Spleen (tissue), 11 donors: ENCODE measurements around the gene HYAL1. TPM values are rescaled to one million over a fixed set of nuclear protein-coding genes. Genes with fewer than 3 reads are reported as not detected.

ENCODE experiments used
- DNase-seq: peaks from one replicate; pipeline ENCODE4 v3.0.0-alpha.2; 2020
- H3K27ac ChIP-seq, 8 donors: fragments of 200-600 bp; sonication (generic) in 7 of 8; 1 replicate in 4 of 8; 2 replicates in 4 of 8; pipeline versions ENCODE4 v1.5.0 to v1.8.0; 2016 to 2021; ENCODE audit warnings: inconsistent platforms in 4 of 8, mild to moderate bottlenecking in 4 of 8, moderate library complexity in 1 of 8
- H3K27me3 ChIP-seq, 7 donors: fragments of 200-600 bp; sonication (generic) in 6 of 7; replicated peaks in 1 of 7; 1 replicate in 4 of 7; 2 replicates in 3 of 7; pipeline versions ENCODE4 v1.5.0 to v1.8.0; 2016 to 2021; ENCODE audit warnings: inconsistent platforms in 3 of 7, mild to moderate bottlenecking in 1 of 7
- H3K36me3 ChIP-seq, 6 donors: fragments of 200-600 bp; sonication (generic) in 5 of 6; 1 replicate in 4 of 6; 2 replicates in 2 of 6; pipeline versions ENCODE4 v1.5.0 to v1.8.0; 2016 to 2021; ENCODE audit warnings: inconsistent platforms in 2 of 6
- H3K4me1 ChIP-seq, 6 donors: fragments of 200-600 bp; sonication (generic) in 5 of 6; 1 replicate in 3 of 6; 2 replicates in 3 of 6; pipeline versions ENCODE4 v1.5.0 to v1.8.0; 2016 to 2021; ENCODE audit warnings: inconsistent platforms in 3 of 6
- H3K4me3 ChIP-seq, 8 donors: fragments of 200-600 bp; sonication (generic) in 7 of 8; 1 replicate in 4 of 8; 2 replicates in 4 of 8; pipeline versions ENCODE4 v1.5.0 to v1.8.0; 2016 to 2021; ENCODE audit warnings: inconsistent platforms in 4 of 8, mild to moderate bottlenecking in 4 of 8, moderate library complexity in 2 of 8
- H3K9me3 ChIP-seq, 8 donors: fragments of 200-600 bp; sonication (generic) in 7 of 8; 1 replicate in 4 of 8; 2 replicates in 4 of 8; pipeline versions ENCODE4 v1.5.0 to v1.8.0; 2016 to 2021; ENCODE audit warnings: inconsistent platforms in 4 of 8
- CTCF ChIP-seq, 11 experiments: fragments of 200-600 bp in 7 of 11; fragments of 450-650 bp in 4 of 11; sonication (generic) in 4 of 11; IDR thresholded peaks in 8 of 11; conservative IDR thresholded peaks in 3 of 11; 1 replicate in 7 of 11; 2 replicates in 4 of 11; pipeline versions ENCODE4 v1.4.0 to v1.8.0; 2016 to 2021; ENCODE audit warnings: antibody characterized with exemption in 11 of 11, inconsistent platforms in 4 of 11, mild to moderate bottlenecking in 1 of 11
- POLR2A ChIP-seq, 3 donors: fragments of 450-650 bp; IDR thresholded peaks; one replicate each; pipeline ENCODE4 v1.5.1; 2017; ENCODE audit warnings: antibody characterized with exemption in 3 of 3, mild to moderate bottlenecking in 1 of 3
- POLR2AphosphoS5 ChIP-seq, 3 donors: sonication (generic); formaldehyde crosslinking; IDR thresholded peaks; one replicate each; pipeline ENCODE4 v1.5.1; 2017; ENCODE audit warnings: antibody characterized with exemption in 3 of 3
- WGBS, 5 donors: extraction: QIAGEN DNeasy Blood & Tissue Kit in 3 of 5; methylation state at CpG; one replicate each; pipeline versions ENCODE4 v1.1.5 to v1.1.7; 2013 to 2018; 5-methylcytosine and 5-hydroxymethylcytosine counted together
- intact Hi-C: fragments of 100-400 bp; cut with DNase I; formaldehyde crosslinking; loops from one replicate; pipeline ENCODE4 v1.15.0; 2023; ENCODE audit warnings: low total_unique reads
- polyA plus RNA-seq, 3 donors: library from polyadenylated mRNA; stranded (reverse); fragments of 200-250 nt; gene quantifications; one replicate each; pipeline ENCODE4 v1.2.1, GENCODE V29; 2013
- total RNA-seq, 7 donors: library from RNA; depleted of rRNA in 3 of 7; stranded (reverse); fragments of >200 nt in 3 of 7; fragmentation: NEBNext Ultra II Directional in 4 of 7; extraction: Animal tissue kit (Norgen Biotek cat#: 25700) in 4 of 7; gene quantifications; one replicate each; pipeline versions ENCODE4 v1.1.0 to v1.2.1, GENCODE V29; 2016 to 2021
- donor health status: healthy with polysubstance abuse.
- donor health status: DM: no; HTN: no; CAD: no; lungs with moderate emphysema.
- donor health status: DM: no; HTN: no; CAD: no.
- donor health status: Bipolar disorder and iron deficiency.
- donor health status: healthy.
- donor health status: DM: no; HTN: no; CAD: no.
- donor health status: DM: yes; HTN: yes; CAD: no.

The HYAL1 gene
- total and polyA plus RNA-seq, 10 donors: 18.2 to 172 (median 97.8) TPM

GRCh38 chr3:50298836-50299637 lies 4.3 kb downstream of the HYAL1 start, which contains the start of the genes HYAL3 and NAA80:
Gene HYAL3, minus strand, starts transcription at chr3:50299405. Its CDS starts 3,803 bp downstream, at chr3:50295602.
Gene NAA80, minus strand, starts transcription at chr3:50299405. Its CDS starts 1,942 bp downstream, at chr3:50297463.
- Histone ChIP-seq H3K9me3 (no peaks in the 10 kb centered on the region), H3K4me3 (peak within 1 kb of the TSS; percentile 47 to 90 (median 60)), H3K27me3 (no peaks in the 10 kb centered on the region), H3K4me1 (peaks cover 18 to 65% (median 42%) of the 10 kb centered on the region in 6 donors), H3K36me3 (peaks cover 0 to 10% (median 0%) of the 10 kb centered on the region in 6 donors), H3K27ac (peak within 1 kb of the TSS; percentile 84 to 98 (median 94))
- peak; percentile 100 for DNase-seq
- intact Hi-C loops: no loop called here
- 0 to 1% (median 0%) methylated on average over 21 to 61 of the region's 61 CpGs for WGBS, 5 donors
- TF ChIP-seq POLR2A (IDR thresholded peaks at IDR 0.05): peak; percentile 69 to 91 (median 72)
- TF ChIP-seq CTCF (IDR thresholded peaks at IDR 0.05 in 8 of 11, conservative IDR thresholded peaks at IDR 0.05 in 3 of 11): peak; percentile 38 to 80 (median 70)
- TF ChIP-seq POLR2AphosphoS5 (IDR thresholded peaks at IDR 0.05): peak; percentile 97 to 99 (median 98)

- Histone ChIP-seq H3K27ac (peak overlapping the region; percentile 84 to 98 (median 94)), H3K36me3 (peaks cover 0 to 10% (median 0%) of the 10 kb centered on the region in 6 donors), H3K4me3 (peak overlapping the region; percentile 47 to 90 (median 60)), H3K9me3 (no peaks in the 10 kb centered on the region), H3K4me1 (peaks cover 19 to 60% (median 41%) of the 10 kb centered on the region in 6 donors), H3K27me3 (no peaks in the 10 kb centered on the region)
- DNase-seq: peak; percentile 87
- WGBS, 5 donors: 22 to 42% (median 32%) methylated on average over 9 of the region's 9 CpGs
- no peak for TF ChIP-seq CTCF (IDR thresholded peaks at IDR 0.05 in 8 of 11, conservative IDR thresholded peaks at IDR 0.05 in 3 of 11)
- TF ChIP-seq POLR2A (IDR thresholded peaks at IDR 0.05): no peak
- no peak for TF ChIP-seq POLR2AphosphoS5 (IDR thresholded peaks at IDR 0.05)
- intact Hi-C loops: no loop called here
Observed at GRCh38 chr3:50297896-50298725, 5.3 kb downstream of the HYAL1 start.

- TF ChIP-seq POLR2AphosphoS5 (IDR thresholded peaks at IDR 0.05): no peak
- TF ChIP-seq POLR2A (IDR thresholded peaks at IDR 0.05): no peak
- TF ChIP-seq CTCF (IDR thresholded peaks at IDR 0.05 in 8 of 11, conservative IDR thresholded peaks at IDR 0.05 in 3 of 11): no peak
- peak; percentile 81 for DNase-seq
- peak overlapping the region in 4 of 8 donors; percentile 90 to 98 (median 96) for H3K27ac ChIP-seq
- intact Hi-C loops: no loop called here
- H3K4me1 ChIP-seq: peaks cover 23 to 61% (median 44%) of the 10 kb centered on the region in 6 donors
- 80 to 93% (median 85%) methylated on average over 1 to 2 of the region's 2 CpGs; no CpG with 5 or more reads in 1 of the 5 donors for WGBS, 5 donors
- H3K27me3 ChIP-seq: no peaks in the 10 kb centered on the region
- H3K9me3 ChIP-seq: no peaks in the 10 kb centered on the region
- peak overlapping the region in 1 of 8 donors; percentile 90 for H3K4me3 ChIP-seq
- peaks cover 0 to 10% (median 0%) of the 10 kb centered on the region in 6 donors for H3K36me3 ChIP-seq
Observed at GRCh38 chr3:50297384-50297775, 6.0 kb downstream of the HYAL1 start.
